ENCODE data around the gene RERE. TPM values are rescaled to one million over a fixed set of nuclear protein-coding genes. Genes with fewer than 3 reads are reported as not detected.
"Not testable (repeated sequence)": the region's sequence is repeated elsewhere in the genome, so short reads cannot be mapped to it uniquely, and the experiment has no call there.

RERE gene
- total and polyA plus RNA-seq, 2 experiments from 2014 or later: 148 to 170 TPM

GRCh38 chr1:8726801-8727186 lies 90.6 kb downstream of the RERE start:
- Mint-ChIP-seq H3K9me3 (peaks cover 11% of the 10 kb centered on the region), H3K36me3 (ENCODE audit: low read depth) (peaks cover 11% of the 10 kb centered on the region), H3K4me1 (peaks cover 18% of the 10 kb centered on the region)
- H2AFZ ChIP-seq; H3K27ac Mint-ChIP-seq; H3K36me3 ChIP-seq (ENCODE audit: insufficient read depth); H3K4me2 ChIP-seq; H3K4me3 Mint-ChIP-seq; H3K9me2 ChIP-seq (ENCODE audit: insufficient read depth); H4K20me1 ChIP-seq (replicated peaks; ENCODE audit: insufficient read depth); H3K4me3 ChIP-seq; H3K4me1 ChIP-seq (ENCODE audit: insufficient read depth); H3K27me3 Mint-ChIP-seq (ENCODE audit: insufficient read depth, low read depth, poor library complexity); H3F3A ChIP-seq (replicated peaks; ENCODE audit: low read depth); H3K27me3 ChIP-seq (ENCODE audit: insufficient read depth); DNase-seq (ENCODE audit: low spot score): not testable (repeated sequence)
- ATAC-seq: peak; percentile 33
- Histone ChIP-seq H3K27ac (ENCODE audit: low read depth) (peak overlapping the region; percentile 41; the same call in 1 of the 2 replicates), H3K79me2 (replicated peaks; ENCODE audit: insufficient read depth) (peaks cover 88% of the 10 kb centered on the region)

GRCh38 chr1:8723010-8723409 lies 94.4 kb downstream of the RERE start:
- no peak overlapping the region for H2AFZ ChIP-seq
- H3K4me2 ChIP-seq: no peak overlapping the region
- H3K27me3 ChIP-seq (ENCODE audit: insufficient read depth): no peaks in the 10 kb centered on the region
- Mint-ChIP-seq H3K27ac (no peak overlapping the region), H3K9me3 (no peaks in the 10 kb centered on the region), H3K36me3 (ENCODE audit: low read depth) (no peaks in the 10 kb centered on the region), H3K4me3 (no peak overlapping the region), H3K27me3 (ENCODE audit: insufficient read depth, low read depth, poor library complexity) (peaks cover 5% of the 10 kb centered on the region), H3K4me1 (peaks cover 35% of the 10 kb centered on the region)
- no peaks in the 10 kb centered on the region for H3K9me2 ChIP-seq (ENCODE audit: insufficient read depth)
- H3K36me3 ChIP-seq (ENCODE audit: insufficient read depth): no peaks in the 10 kb centered on the region
- H3F3A ChIP-seq (replicated peaks; ENCODE audit: low read depth): no peaks in the 10 kb centered on the region
- H3K79me2 ChIP-seq (replicated peaks; ENCODE audit: insufficient read depth): peaks cover 89% of the 10 kb centered on the region
- DNase-seq (ENCODE audit: low spot score) (no peak), ATAC-seq (no peak)
- no peak overlapping the region for H3K4me3 ChIP-seq
- H3K4me1 ChIP-seq (ENCODE audit: insufficient read depth): peaks cover 17% of the 10 kb centered on the region
- no peak overlapping the region for H3K27ac ChIP-seq (ENCODE audit: low read depth)
- peaks cover 7% of the 10 kb centered on the region; the same call in 1 of the 2 replicates for H4K20me1 ChIP-seq (replicated peaks; ENCODE audit: insufficient read depth)
- TF ChIP-seq EZH2 (IDR thresholded peaks at IDR 0.05; ENCODE audit: low read depth, unreplicated experiment): no peak
- no peak for TF ChIP-seq ZNF462 (CRISPR knock-in tag; IDR thresholded peaks at IDR 0.05)
- no peak for TF ChIP-seq ETS1 (IDR thresholded peaks at IDR 0.05)
- no peak for TF ChIP-seq REST (IDR thresholded peaks at IDR 0.05; ENCODE audit: unreplicated experiment)
- TF ChIP-seq CTCF (conservative IDR thresholded peaks at IDR 0.05; ENCODE audit: low read depth in 2 of 2): no peak
- TF ChIP-seq NANOG (IDR thresholded peaks at IDR 0.05; ENCODE audit: borderline replicate concordance): no peak
- no peak for TF ChIP-seq JUNB (IDR thresholded peaks at IDR 0.05; ENCODE audit: unreplicated experiment)
- TF ChIP-seq EZH2phosphoT487 (IDR thresholded peaks at IDR 0.05; ENCODE audit: unreplicated experiment): no peak
- no peak for TF ChIP-seq ZNF114 (CRISPR knock-in tag; IDR thresholded peaks at IDR 0.05)
- TF ChIP-seq POLR2AphosphoS5 (IDR thresholded peaks at IDR 0.05; ENCODE audit: low read depth): no peak
